Neural cell (in vitro differentiated cells): ENCODE data around the gene PDE4D. TPM values are rescaled to one million over a fixed set of nuclear protein-coding genes. Genes with fewer than 3 reads are reported as not detected.

Experiments used
- H2AFZ ChIP-seq: fragments of 200-600, 300-800 bp; sonication (generic), shearing (Covaris generic); 2 replicates; pipeline ENCODE4 v1.6.0; 2014; ENCODE audit warnings: low read depth, mild to moderate bottlenecking, antibody characterized with exemption, low read length, moderate library complexity
- H3F3A ChIP-seq: fragments of 200-600 bp; shearing (Covaris generic); 2 replicates; pipeline ENCODE4 v1.6.1; 2016; ENCODE audit warnings: mild to moderate bottlenecking, moderate library complexity, mixed read lengths, antibody characterized with exemption, low read length; ENCODE audit not compliant: insufficient read depth, poor library complexity, severe bottlenecking
- H3K27ac ChIP-seq: fragments of 200-600, 300-800 bp; sonication (generic), shearing (Covaris generic); 2 replicates; pipeline ENCODE4 v1.5.1; 2014; ENCODE audit warnings: mild to moderate bottlenecking, low read length, moderate library complexity
- H3K27me3 ChIP-seq: fragments of 300-800, 200-600 bp; sonication (generic), shearing (Covaris generic); 2 replicates; pipeline ENCODE4 v1.6.0; 2014; ENCODE audit warnings: mild to moderate bottlenecking, low read depth, low read length, moderate library complexity; ENCODE audit not compliant: insufficient read depth
- H3K36me3 ChIP-seq: fragments of 300-800, 200-600 bp; sonication (generic), shearing (Covaris generic); 2 replicates; pipeline ENCODE4 v1.5.1; 2014; ENCODE audit warnings: mild to moderate bottlenecking, antibody characterized with exemption, low read length, moderate library complexity; ENCODE audit not compliant: insufficient read depth
- H3K4me2 ChIP-seq: fragments of 300-800, 200-600 bp; sonication (generic), shearing (Covaris generic); 2 replicates; pipeline ENCODE4 v1.6.0; 2014; ENCODE audit warnings: mild to moderate bottlenecking, low read length
- H3K4me3 ChIP-seq: fragments of 300-800, 200-600 bp; sonication (generic), shearing (Covaris generic); 2 replicates; pipeline ENCODE4 v1.5.1; 2014; ENCODE audit warnings: mild to moderate bottlenecking, low read length, moderate library complexity
- H3K79me2 ChIP-seq: fragments of 200-600 bp; shearing (Covaris generic); replicated peaks from 2 replicates; pipeline ENCODE4 v1.6.0; 2014; ENCODE audit warnings: mild to moderate bottlenecking, low read length, moderate library complexity; ENCODE audit not compliant: insufficient read depth
- H3K9ac ChIP-seq: fragments of 300-800, 200-600 bp; sonication (generic), shearing (Covaris generic); 2 replicates; pipeline ENCODE4 v1.6.1; 2016; ENCODE audit warnings: mild to moderate bottlenecking, low read length, mixed read lengths
- H3K9me2 ChIP-seq: fragments of 200-600 bp; shearing (Covaris generic); 2 replicates; pipeline ENCODE4 v1.6.1; 2016; ENCODE audit warnings: mild to moderate bottlenecking, low read length, mixed read lengths; ENCODE audit not compliant: insufficient read depth
- H3K9me3 ChIP-seq: fragments of 200-600, 300-800 bp; sonication (generic), shearing (Covaris generic); 2 replicates; pipeline ENCODE4 v1.6.1; 2016; ENCODE audit warnings: mild to moderate bottlenecking, mixed run types, low read length, moderate library complexity, mixed read lengths
- H4K20me1 ChIP-seq: fragments of 200-600 bp; shearing (Covaris generic); 2 replicates; pipeline ENCODE4 v1.6.1; 2016; ENCODE audit warnings: mild to moderate bottlenecking, mixed run types; ENCODE audit not compliant: insufficient read depth
- CTCF ChIP-seq: fragments of 450-650 bp; IDR thresholded peaks from 2 replicates; pipeline ENCODE4 v1.5.1; 2014; ENCODE audit warnings: antibody characterized with exemption, mild to moderate bottlenecking, moderate library complexity; ENCODE audit not compliant: poor library complexity, severe bottlenecking
- EP300 ChIP-seq: fragments of 450-650 bp; conservative IDR thresholded peaks from 2 replicates; pipeline ENCODE4 v1.6.1; 2014; ENCODE audit warnings: antibody characterized with exemption, mild to moderate bottlenecking, moderate library complexity; ENCODE audit not compliant: poor library complexity, severe bottlenecking
- EZH2 ChIP-seq: fragments of 200-600, 300-800 bp; shearing (Covaris generic), sonication (generic); IDR thresholded peaks from 2 replicates; pipeline ENCODE4 v1.6.1; 2014; ENCODE audit warnings: antibody characterized with exemption, low read length, borderline replicate concordance, mild to moderate bottlenecking; ENCODE audit not compliant: insufficient read depth, poor library complexity, severe bottlenecking
- MXI1 ChIP-seq: fragments of 450-650 bp; conservative IDR thresholded peaks from 2 replicates; pipeline ENCODE4 v1.6.1; 2014; ENCODE audit warnings: antibody characterized with exemption, mild to moderate bottlenecking; ENCODE audit not compliant: poor library complexity, severe bottlenecking
- POLR2AphosphoS5 ChIP-seq: IDR thresholded peaks from 2 replicates; pipeline ENCODE4 v1.6.1; 2012
- RAD21 ChIP-seq: fragments of 450-650 bp; conservative IDR thresholded peaks from 2 replicates; pipeline ENCODE4 v1.6.1; 2014; ENCODE audit warnings: antibody characterized with exemption, mild to moderate bottlenecking, moderate library complexity
- REST ChIP-seq: IDR thresholded peaks from 2 replicates; pipeline ENCODE4 v1.6.1; 2012; ENCODE audit warnings: borderline replicate concordance
- SMC3 ChIP-seq: fragments of 450-650 bp; conservative IDR thresholded peaks from 2 replicates; pipeline ENCODE4 v1.6.1; 2014; ENCODE audit warnings: antibody characterized with exemption, mild to moderate bottlenecking, moderate library complexity; ENCODE audit not compliant: poor library complexity
- TAF1 ChIP-seq: IDR thresholded peaks from 2 replicates; pipeline ENCODE4 v1.6.1; 2012; ENCODE audit warnings: low read depth
- polyA plus RNA-seq: library from polyadenylated mRNA; depleted of rRNA; stranded (reverse); fragments of >200 nt; gene quantifications from 2 replicates; pipeline ENCODE4 v1.2.3, GENCODE V29; 2014

PDE4D gene
- polyA plus RNA-seq, 1 donor from 2014 or later = 42.8 TPM

GRCh38 chr5:59327191-59327980 lies 566.1 kb downstream of the PDE4D start:
- H4K20me1 ChIP-seq = no peaks in the 10 kb centered on the region
- H3K36me3 ChIP-seq = no peaks in the 10 kb centered on the region
- no peaks in the 10 kb centered on the region for H3F3A ChIP-seq
- no peaks in the 10 kb centered on the region for H3K79me2 ChIP-seq
- H3K9me3 ChIP-seq = no peaks in the 10 kb centered on the region
- no peaks in the 10 kb centered on the region for H3K9me2 ChIP-seq
- no peak overlapping the region for H2AFZ ChIP-seq
- TF ChIP-seq REST (no peak), POLR2AphosphoS5 (no peak), EZH2 (no peak), RAD21 (no peak), MXI1 (no peak), CTCF (no peak), SMC3 (no peak), TAF1 (no peak), EP300 (no peak)
- no peak overlapping the region for H3K4me3 ChIP-seq
- no peak overlapping the region for H3K27ac ChIP-seq
- no peaks in the 10 kb centered on the region for H3K27me3 ChIP-seq
- H3K4me2 ChIP-seq = no peak overlapping the region
- H3K9ac ChIP-seq = no peak overlapping the region

- peak; percentile 15 for TF ChIP-seq RAD21
- no peak for TF ChIP-seq TAF1
- no peak for TF ChIP-seq REST
- TF ChIP-seq CTCF = peak; percentile 44
Observed at GRCh38 chr5:59326596-59326995, 566.9 kb downstream of the PDE4D start.

More at GRCh38 chr5:59326596-59326995, 566.9 kb downstream of the PDE4D start:
- no peaks in the 10 kb centered on the region for H4K20me1 ChIP-seq
- H3K4me2 ChIP-seq = no peak overlapping the region
- no peak overlapping the region for H2AFZ ChIP-seq
- no peak overlapping the region for H3K27ac ChIP-seq
- H3K36me3 ChIP-seq = no peaks in the 10 kb centered on the region
- H3K27me3 ChIP-seq = no peaks in the 10 kb centered on the region
- no peaks in the 10 kb centered on the region for H3F3A ChIP-seq
- no peaks in the 10 kb centered on the region for H3K79me2 ChIP-seq
- no peak overlapping the region for H3K9ac ChIP-seq
- H3K9me3 ChIP-seq = no peaks in the 10 kb centered on the region
- H3K9me2 ChIP-seq = no peaks in the 10 kb centered on the region
- no peak overlapping the region for H3K4me3 ChIP-seq
